Upper lobe of left lung (tissue), 6 donors: ENCODE results near the gene RBM5. TPM values are rescaled to one million over a fixed set of nuclear protein-coding genes. Genes with fewer than 3 reads are reported as not detected.
A peak's percentile ranks its signal among the peaks of the same experiment; 100 is the strongest.

Source experiments
- ATAC-seq, 2 donors: fragments of 200-7000 bp; cut with Tn5 transposase; one replicate each; pipeline ENCODE4 v1.9.1; 2022; ENCODE audit warnings: mild to moderate bottlenecking in 2 of 2, moderate library complexity in 2 of 2; ENCODE audit not compliant: low FRiP score in 2 of 2
- DNase-seq, 2 donors: peaks; one replicate each; pipeline ENCODE4 v3.0.0-alpha.2; 2019 to 2020
- H3K27ac ChIP-seq, 4 donors: fragments of 200-600 bp; sonication (generic); one replicate each; pipeline ENCODE4 v1.5.1; 2016 to 2019
- H3K27me3 ChIP-seq, 4 donors: fragments of 200-600 bp; sonication (generic); one replicate each; pipeline ENCODE4 v1.5.1; 2017 to 2019
- H3K36me3 ChIP-seq, 4 donors: fragments of 200-600 bp; sonication (generic); one replicate each; pipeline ENCODE4 v1.5.1; 2016 to 2019
- H3K4me1 ChIP-seq, 4 donors: fragments of 200-600 bp; sonication (generic); one replicate each; pipeline ENCODE4 v1.5.1; 2018 to 2019
- H3K4me3 ChIP-seq, 4 donors: fragments of 200-600 bp; sonication (generic); one replicate each; pipeline ENCODE4 v1.5.1; 2017 to 2019; ENCODE audit warnings: mild to moderate bottlenecking in 2 of 4, moderate library complexity in 1 of 4
- H3K9me3 ChIP-seq, 4 donors: fragments of 200-600 bp; sonication (generic); one replicate each; pipeline ENCODE4 v1.5.1; 2018 to 2019
- CTCF ChIP-seq, 6 experiments: fragments of 450-650 bp in 4 of 6; fragments of 200-600 bp in 2 of 6; sonication (generic) in 2 of 6; IDR thresholded peaks; one replicate each; pipeline ENCODE4 v1.5.1; 2016 to 2019; ENCODE audit warnings: antibody characterized with exemption in 6 of 6
- EP300 ChIP-seq, 4 donors: sonication (generic); formaldehyde crosslinking; IDR thresholded peaks; one replicate each; pipeline ENCODE4 v1.5.1; 2017; ENCODE audit warnings: antibody characterized with exemption in 4 of 4, control low read depth in 2 of 4
- POLR2A ChIP-seq, 4 donors: fragments of 450-650 bp; IDR thresholded peaks; one replicate each; pipeline ENCODE4 v1.5.1; 2016 to 2017; ENCODE audit warnings: antibody characterized with exemption in 4 of 4, mild to moderate bottlenecking in 2 of 4
- POLR2AphosphoS5 ChIP-seq, 2 donors: sonication (generic); formaldehyde crosslinking; IDR thresholded peaks; one replicate each; pipeline ENCODE4 v1.5.1; 2017; ENCODE audit warnings: antibody characterized with exemption in 2 of 2
- WGBS, 2 donors: methylation state at CpG; one replicate each; pipeline ENCODE4 v1.1.5; 2017 to 2018; 5-methylcytosine and 5-hydroxymethylcytosine counted together
- total RNA-seq, 6 donors: library from RNA; depleted of rRNA in 4 of 6; stranded (reverse); fragments of >200 nt in 4 of 6; gene quantifications; one replicate each; pipeline versions ENCODE4 v1.1.0 to v1.2.1, GENCODE V29; 2016 to 2021
- donor health status: DM: no; HTN: no; CAD: no; lungs with moderate emphysema.
- donor health status: DM: no; HTN: yes; CAD: no; lungs with severe emphysema.

The RBM5 gene
- total RNA-seq, 6 donors from 2014 or later = 130 to 713 (median 189) TPM

GRCh38 chr3:50090984-50091383, 2.3 kb downstream of the RBM5 start:
- no peaks in the 10 kb centered on the region for H3K27me3 ChIP-seq
- H3K4me1 ChIP-seq = peaks cover 12 to 32% (median 27%) of the 10 kb centered on the region in 4 donors
- ATAC-seq (no peak), DNase-seq (no peak)
- H3K9me3 ChIP-seq = no peaks in the 10 kb centered on the region
- no peak overlapping the region for H3K27ac ChIP-seq
- H3K36me3 ChIP-seq = peaks cover 38 to 57% (median 50%) of the 10 kb centered on the region in 4 donors
- no peak for TF ChIP-seq CTCF (IDR thresholded peaks at IDR 0.05)
- TF ChIP-seq EP300 (IDR thresholded peaks at IDR 0.05) = no peak
- TF ChIP-seq POLR2AphosphoS5 (IDR thresholded peaks at IDR 0.05) = no peak
- no peak for TF ChIP-seq POLR2A (IDR thresholded peaks at IDR 0.05)
- peak overlapping the region in 1 of 4 donors; percentile 95 for H3K4me3 ChIP-seq

- 87 to 90% methylated on average over 5 of the region's 5 CpGs for WGBS, 2 donors
- no peak for ATAC-seq
- no peak for DNase-seq
These were observed 6.8 kb downstream of the RBM5 start for GRCh38 chr3:50095352-50095998.

GRCh38 chr3:50100386-50100785, 11.7 kb downstream of the RBM5 start:
- no peak for DNase-seq
- Histone ChIP-seq H3K36me3 (peaks cover 83 to 100% (median 100%) of the 10 kb centered on the region in 4 donors), H3K4me3 (no peak overlapping the region), H3K27ac (no peak overlapping the region), H3K9me3 (no peaks in the 10 kb centered on the region), H3K4me1 (no peaks in the 10 kb centered on the region), H3K27me3 (no peaks in the 10 kb centered on the region)
- 87 to 89% methylated on average over 5 of the region's 5 CpGs for WGBS, 2 donors
- no peak for ATAC-seq
- TF ChIP-seq POLR2AphosphoS5 (IDR thresholded peaks at IDR 0.05) (no peak), EP300 (IDR thresholded peaks at IDR 0.05) (no peak), CTCF (IDR thresholded peaks at IDR 0.05) (no peak), POLR2A (IDR thresholded peaks at IDR 0.05) (no peak)

More at GRCh38 chr3:50095352-50095998, 6.8 kb downstream of the RBM5 start:
- peaks cover 68 to 100% (median 95%) of the 10 kb centered on the region in 4 donors for H3K36me3 ChIP-seq
- H3K4me1 ChIP-seq = peaks cover 6 to 23% (median 14%) of the 10 kb centered on the region in 4 donors
- no peaks in the 10 kb centered on the region for H3K9me3 ChIP-seq
- no peak overlapping the region for H3K27ac ChIP-seq
- TF ChIP-seq CTCF (IDR thresholded peaks at IDR 0.05) (no peak), EP300 (IDR thresholded peaks at IDR 0.05) (no peak), POLR2AphosphoS5 (IDR thresholded peaks at IDR 0.05) (no peak), POLR2A (IDR thresholded peaks at IDR 0.05) (no peak)
- H3K27me3 ChIP-seq = no peaks in the 10 kb centered on the region
- H3K4me3 ChIP-seq = no peak overlapping the region

- DNase-seq (no peak), ATAC-seq (no peak)
- Histone ChIP-seq H3K27ac (no peak overlapping the region), H3K4me3 (no peak overlapping the region), H3K27me3 (no peaks in the 10 kb centered on the region), H3K4me1 (no peaks in the 10 kb centered on the region), H3K9me3 (no peaks in the 10 kb centered on the region), H3K36me3 (peaks cover 81 to 100% (median 98%) of the 10 kb centered on the region in 4 donors)
- no peak for TF ChIP-seq EP300 (IDR thresholded peaks at IDR 0.05)
- TF ChIP-seq CTCF (IDR thresholded peaks at IDR 0.05) = no peak
- no peak for TF ChIP-seq POLR2A (IDR thresholded peaks at IDR 0.05)
- WGBS, 2 donors = 60 to 78% methylated on average over 4 of the region's 4 CpGs
These were observed 12.5 kb downstream of the RBM5 start for GRCh38 chr3:50100956-50101845.
